Panc1 (cell line): ENCODE measurements around the gene TCHP. TPM values are rescaled to one million over a fixed set of nuclear protein-coding genes. Genes with fewer than 3 reads are reported as not detected.

Experiments
- ATAC-seq: fragments of 200-7000 bp; cut with Tn5 transposase; 2 replicates; pipeline ENCODE4 v1.9.1; 2020; ENCODE audit warnings: mild to moderate bottlenecking, moderate library complexity
- BruUV-seq: library from RNA; stranded (reverse); fragments of 400-500 nt; replicated peaks from 2 replicates; lab custom pipeline; 2021; lab: Mats Ljungman, UMichigan
- CTCF ChIA-PET: fragments of 300-600 bp; sonication (Branson Sonifier 250); formaldehyde crosslinking; loops from one replicate; lab custom pipeline; 2022; ENCODE audit warnings: antibody characterized with exemption; lab: Charles Lee
- POLR2A ChIA-PET: fragments of 300-600 bp; sonication (Branson Sonifier 250); formaldehyde crosslinking; loops from one replicate; lab custom pipeline; 2022; ENCODE audit warnings: antibody characterized with exemption; lab: Charles Lee
- DNase-seq: peaks from one replicate; pipeline ENCODE4 v3.0.0-alpha.2; 2010; ENCODE audit warnings: low read depth, low spot score
- H3K27ac ChIP-seq: 2 replicates; pipeline ENCODE4 v1.5.1; 2011; ENCODE audit warnings: mild to moderate bottlenecking, low read length, inconsistent platforms
- H3K27me3 ChIP-seq: fragments of 200-500 bp; sonication (Bioruptor generic); 2 replicates; pipeline ENCODE4 v1.6.0; 2014; ENCODE audit warnings: low read length, inconsistent platforms; ENCODE audit not compliant: control insufficient read depth, insufficient read depth
- H3K36me3 ChIP-seq: fragments of 200-500 bp; sonication (Bioruptor generic); 2 replicates; pipeline ENCODE4 v1.5.1; 2014; ENCODE audit warnings: inconsistent platforms, mild to moderate bottlenecking, low read length, moderate library complexity; ENCODE audit not compliant: control insufficient read depth, insufficient read depth
- H3K4me1 ChIP-seq: 2 replicates; pipeline ENCODE4 v1.5.1; 2011; ENCODE audit warnings: inconsistent platforms, mild to moderate bottlenecking, low read length, moderate library complexity; ENCODE audit not compliant: control insufficient read depth, insufficient read depth
- H3K4me3 ChIP-seq, 2 experiments: 2 replicates each; pipeline ENCODE4 v1.5.1; 2011 to 2012; ENCODE audit warnings: low read depth in 2 of 2, low read length in 2 of 2, mild to moderate bottlenecking in 2 of 2, inconsistent platforms in 1 of 2, moderate library complexity in 1 of 2
- H3K9me3 ChIP-seq: fragments of 200-500 bp; sonication (Bioruptor generic); 2 replicates; pipeline ENCODE4 v1.5.1; 2014; ENCODE audit warnings: low read depth, mild to moderate bottlenecking, inconsistent platforms, low read length, moderate library complexity; ENCODE audit not compliant: control insufficient read depth, insufficient read depth
- POLR2AphosphoS5 ChIP-seq: IDR thresholded peaks from 2 replicates; pipeline ENCODE4 v1.6.1; 2012; ENCODE audit warnings: mild to moderate bottlenecking, low read depth, low read length, moderate library complexity
- REST ChIP-seq, 2 experiments: IDR thresholded peaks; 2 replicates each; pipeline ENCODE4 v1.6.1; 2011 to 2012; ENCODE audit warnings: low read depth in 2 of 2, control low read depth in 1 of 2, low read length in 1 of 2, mild to moderate bottlenecking in 1 of 2, moderate library complexity in 1 of 2; ENCODE audit not compliant: insufficient read depth in 1 of 2
- SIN3A ChIP-seq: IDR thresholded peaks from 2 replicates; pipeline ENCODE4 v1.6.1; 2012; ENCODE audit warnings: low read depth, mild to moderate bottlenecking, low read length, moderate library complexity, borderline replicate concordance; ENCODE audit not compliant: insufficient read depth
- TCF7L2 ChIP-seq: IDR thresholded peaks from 2 replicates; pipeline ENCODE4 v1.6.1; 2011; ENCODE audit warnings: mild to moderate bottlenecking, low read depth, low read length, inconsistent platforms
- in situ Hi-C: cut with HindIII; loops from 2 replicates; pipeline ENCODE4 v1.10.0; 2016; ENCODE audit warnings: low sequenced_read_pairs, low pct_unique_long_range_greater_than_20kb
- intact Hi-C: fragments of 100-400 bp; cut with micrococcal nuclease; formaldehyde crosslinking; loops from one replicate; pipeline ENCODE4 v1.10.0; 2022; ENCODE audit not compliant: unreplicated experiment
- total RNA-seq: library from RNA; stranded (reverse); gene quantifications from one replicate; pipeline ENCODE4 v1.2.1, GENCODE V29; 2021; ENCODE audit not compliant: unreplicated experiment
- TF ChIP-seq, protein P1 (sequence below): fragments of 450-650 bp; IDR thresholded peaks from 2 replicates; pipeline ENCODE4 v1.5.1; 2017; ENCODE audit warnings: mild to moderate bottlenecking

TCHP gene
- total RNA-seq, 1 experiment from 2014 or later: 25.0 TPM

DNA sequence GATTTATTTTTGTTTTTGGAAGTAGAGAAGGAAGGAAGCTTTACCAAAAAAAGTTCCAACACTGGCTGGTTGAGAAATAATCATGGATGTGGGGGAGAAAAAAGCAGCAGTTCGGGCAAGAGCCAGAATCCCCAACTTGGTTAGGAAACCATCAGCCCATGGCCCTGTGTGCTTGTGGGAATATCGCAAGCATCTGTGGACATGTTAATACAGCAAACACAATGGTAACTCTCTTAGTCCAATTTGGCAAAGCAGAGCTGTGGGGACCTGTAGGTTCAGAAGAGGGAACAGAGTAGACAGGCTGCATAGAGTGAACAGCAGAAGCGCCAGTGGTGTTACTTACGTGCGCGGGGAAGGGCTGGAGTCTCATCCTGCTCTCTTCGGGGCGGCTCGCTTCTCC lies 46.8 kb downstream of the TCHP start:
- Histone ChIP-seq H3K36me3 (peaks cover 7% of the 10 kb centered on the region), H3K27ac (no peak overlapping the region), H3K4me3 (no peak overlapping the region), H3K4me1 (no peaks in the 10 kb centered on the region), H3K27me3 (no peaks in the 10 kb centered on the region), H3K9me3 (no peaks in the 10 kb centered on the region)
- intact Hi-C loops (no loop called here), in situ Hi-C loops (no loop called here)
- DNase-seq: no peak
- no peak for ATAC-seq
- CTCF ChIA-PET: interaction anchor here (0.6 kb wide), 1 partner anchor 183 kb away, joined by 3 read pairs; no protein-coding TSS in a partner anchor
- POLR2A ChIA-PET: interaction anchor here (0.6 to 0.7 kb wide), 2 partner anchors 20 to 104 kb away, joined by 5 to 6 read pairs; no protein-coding TSS in a partner anchor
- TF ChIP-seq SIN3A (no peak), TCF7L2 (no peak), REST (IDR thresholded peaks at IDR 0.05; ENCODE audit: insufficient read depth in 1 of 2, low read depth in 2 of 2, low read length in 1 of 2) (no peak), POLR2AphosphoS5 (no peak)
- TF ChIP-seq, protein P1, sequence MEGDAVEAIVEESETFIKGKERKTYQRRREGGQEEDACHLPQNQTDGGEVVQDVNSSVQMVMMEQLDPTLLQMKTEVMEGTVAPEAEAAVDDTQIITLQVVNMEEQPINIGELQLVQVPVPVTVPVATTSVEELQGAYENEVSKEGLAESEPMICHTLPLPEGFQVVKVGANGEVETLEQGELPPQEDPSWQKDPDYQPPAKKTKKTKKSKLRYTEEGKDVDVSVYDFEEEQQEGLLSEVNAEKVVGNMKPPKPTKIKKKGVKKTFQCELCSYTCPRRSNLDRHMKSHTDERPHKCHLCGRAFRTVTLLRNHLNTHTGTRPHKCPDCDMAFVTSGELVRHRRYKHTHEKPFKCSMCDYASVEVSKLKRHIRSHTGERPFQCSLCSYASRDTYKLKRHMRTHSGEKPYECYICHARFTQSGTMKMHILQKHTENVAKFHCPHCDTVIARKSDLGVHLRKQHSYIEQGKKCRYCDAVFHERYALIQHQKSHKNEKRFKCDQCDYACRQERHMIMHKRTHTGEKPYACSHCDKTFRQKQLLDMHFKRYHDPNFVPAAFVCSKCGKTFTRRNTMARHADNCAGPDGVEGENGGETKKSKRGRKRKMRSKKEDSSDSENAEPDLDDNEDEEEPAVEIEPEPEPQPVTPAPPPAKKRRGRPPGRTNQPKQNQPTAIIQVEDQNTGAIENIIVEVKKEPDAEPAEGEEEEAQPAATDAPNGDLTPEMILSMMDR: no peak
- no TSS peak for BruUV-seq

DNA sequence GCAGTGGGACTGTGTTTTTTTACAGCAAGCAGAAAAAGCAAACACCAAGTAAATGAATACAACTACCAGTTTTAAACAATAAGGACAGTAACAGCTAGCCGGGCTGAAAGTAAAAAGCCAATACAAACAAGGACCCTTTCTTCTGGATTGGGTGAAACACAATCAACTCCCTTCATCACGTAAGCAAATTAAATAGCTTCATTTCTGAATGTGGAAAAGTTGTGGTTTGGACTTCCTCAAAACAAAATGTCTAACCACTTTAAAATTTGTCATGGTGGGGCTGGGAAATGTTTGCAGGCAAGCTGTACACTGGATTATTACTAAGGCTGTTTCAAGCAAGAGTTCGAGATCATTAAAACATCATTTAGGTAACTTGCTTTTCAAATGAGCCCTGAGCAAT lies 47.4 kb downstream of the TCHP start:
- no TSS peak for BruUV-seq
- no peaks in the 10 kb centered on the region for H3K4me1 ChIP-seq
- in situ Hi-C loops: no loop called here
- H3K27ac ChIP-seq: no peak overlapping the region
- CTCF ChIA-PET: interaction anchor here (0.6 kb wide), 1 partner anchor 183 kb away, joined by 3 read pairs; no protein-coding TSS in a partner anchor
- POLR2A ChIA-PET: no interaction called here
- H3K36me3 ChIP-seq: peaks cover 7% of the 10 kb centered on the region
- TF ChIP-seq REST (IDR thresholded peaks at IDR 0.05; ENCODE audit: insufficient read depth in 1 of 2, low read depth in 2 of 2, low read length in 1 of 2) (no peak), TCF7L2 (no peak), SIN3A (no peak), POLR2AphosphoS5 (no peak)
- TF ChIP-seq, protein P1: no peak
- no peak for DNase-seq
- no peak overlapping the region for H3K4me3 ChIP-seq
- H3K27me3 ChIP-seq: no peaks in the 10 kb centered on the region
- intact Hi-C loops: no loop called here
- H3K9me3 ChIP-seq: no peaks in the 10 kb centered on the region
- no peak for ATAC-seq
